Prostate gland (tissue), 2 donors: Measurements from ENCODE around the gene ARHGAP27. TPM values are rescaled to one million over a fixed set of nuclear protein-coding genes. Genes with fewer than 3 reads are reported as not detected.

Experiments used
- DNase-seq: peaks from one replicate; pipeline ENCODE4 v3.0.0-alpha.2; 2019; ENCODE audit warnings: low spot score
- H3K27ac ChIP-seq, 2 donors: fragments of 200-600 bp; sonication (generic); 2 replicates each; pipeline ENCODE4 v1.5.1; 2017 to 2019
- H3K27me3 ChIP-seq: fragments of 200-600 bp; sonication (generic); replicated peaks from 2 replicates; pipeline ENCODE4 v1.5.1; 2019; ENCODE audit not compliant: insufficient read depth
- H3K36me3 ChIP-seq, 2 donors: fragments of 200-600 bp; sonication (generic); 1 replicate in 1 of 2; 2 replicates in 1 of 2; pipeline versions ENCODE4 v1.5.1 to v1.8.1; 2017 to 2019
- H3K4me1 ChIP-seq: fragments of 200-600 bp; sonication (generic); replicated peaks from 2 replicates; pipeline ENCODE4 v1.5.1; 2019
- H3K4me3 ChIP-seq, 2 donors: fragments of 200-600 bp; sonication (generic); 2 replicates each; pipeline ENCODE4 v1.5.1; 2017 to 2019
- H3K9me3 ChIP-seq: fragments of 200-600 bp; sonication (generic); 2 replicates; pipeline ENCODE4 v1.5.1; 2017
- POLR2A ChIP-seq: fragments of 450-650 bp; IDR thresholded peaks from one replicate; pipeline ENCODE4 v1.6.1; 2016; ENCODE audit warnings: antibody characterized with exemption, mild to moderate bottlenecking
- POLR2AphosphoS5 ChIP-seq: sonication (generic); formaldehyde crosslinking; IDR thresholded peaks from one replicate; pipeline ENCODE4 v1.6.1; 2017; ENCODE audit warnings: antibody characterized with exemption
- WGBS: methylation state at CpG from one replicate; pipeline ENCODE4 v1.1.5; 2018; 5-methylcytosine and 5-hydroxymethylcytosine counted together
- intact Hi-C: fragments of 100-400 bp; cut with DNase I; formaldehyde crosslinking; loops from one replicate; pipeline ENCODE4 v1.14.2; 2022
- total RNA-seq, 2 donors: library from RNA; depleted of rRNA; stranded (reverse); fragments of >200 nt; gene quantifications; one replicate each; pipeline ENCODE4 v1.1.0, GENCODE V29; 2016
- TF ChIP-seq, protein P1 (sequence below), 4 experiments: fragments of 200-600 bp in 2 of 4; fragments of 450-650 bp in 2 of 4; sonication (generic) in 2 of 4; IDR thresholded peaks; 1 replicate in 3 of 4; 2 replicates in 1 of 4; pipeline ENCODE4 v1.5.1; 2016 to 2019; ENCODE audit warnings: antibody characterized with exemption in 4 of 4, mild to moderate bottlenecking in 2 of 4, moderate library complexity in 2 of 4

Gene ARHGAP27
- total RNA-seq, 2 donors from 2014 or later, result 37.9 to 39.9 TPM

DNA sequence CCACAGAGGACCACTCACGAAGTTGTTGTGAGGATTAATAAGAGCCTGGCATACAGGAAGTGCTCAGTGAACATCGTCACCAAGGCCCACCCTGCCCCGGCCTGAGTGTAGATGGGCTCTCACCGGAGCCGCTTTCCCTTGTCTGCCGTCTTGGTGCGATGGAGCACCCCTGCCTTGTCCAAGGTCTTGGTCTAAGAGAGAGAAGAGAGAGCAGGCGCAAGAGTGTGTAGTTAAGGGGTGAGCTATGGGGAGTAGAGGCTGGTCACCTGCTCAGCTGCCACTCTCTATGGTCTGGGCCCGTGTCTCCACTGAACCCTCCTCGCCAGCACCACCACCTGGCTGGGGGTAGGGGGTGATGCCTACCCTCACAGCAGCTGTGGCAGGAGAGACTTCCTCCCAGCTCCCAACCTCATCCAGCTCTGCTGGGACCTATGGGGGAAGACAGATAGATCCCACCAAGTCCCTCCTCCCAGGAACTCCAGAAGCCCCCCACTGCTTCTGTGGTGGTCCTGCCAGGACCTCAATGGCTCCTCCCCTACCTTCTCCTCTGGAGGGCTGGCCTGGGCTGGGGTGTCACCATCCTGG lies 28.7 kb downstream of the ARHGAP27 start:
- H3K4me3 ChIP-seq, result no peak overlapping the region
- no peaks in the 10 kb centered on the region for H3K4me1 ChIP-seq
- H3K27me3 ChIP-seq, result no peaks in the 10 kb centered on the region
- DNase-seq, result no peak
- WGBS, result 97% methylated on average over 10 of the region's 10 CpGs
- no peak overlapping the region for H3K27ac ChIP-seq
- TF ChIP-seq POLR2AphosphoS5 (no peak), POLR2A (no peak)
- TF ChIP-seq, protein P1, sequence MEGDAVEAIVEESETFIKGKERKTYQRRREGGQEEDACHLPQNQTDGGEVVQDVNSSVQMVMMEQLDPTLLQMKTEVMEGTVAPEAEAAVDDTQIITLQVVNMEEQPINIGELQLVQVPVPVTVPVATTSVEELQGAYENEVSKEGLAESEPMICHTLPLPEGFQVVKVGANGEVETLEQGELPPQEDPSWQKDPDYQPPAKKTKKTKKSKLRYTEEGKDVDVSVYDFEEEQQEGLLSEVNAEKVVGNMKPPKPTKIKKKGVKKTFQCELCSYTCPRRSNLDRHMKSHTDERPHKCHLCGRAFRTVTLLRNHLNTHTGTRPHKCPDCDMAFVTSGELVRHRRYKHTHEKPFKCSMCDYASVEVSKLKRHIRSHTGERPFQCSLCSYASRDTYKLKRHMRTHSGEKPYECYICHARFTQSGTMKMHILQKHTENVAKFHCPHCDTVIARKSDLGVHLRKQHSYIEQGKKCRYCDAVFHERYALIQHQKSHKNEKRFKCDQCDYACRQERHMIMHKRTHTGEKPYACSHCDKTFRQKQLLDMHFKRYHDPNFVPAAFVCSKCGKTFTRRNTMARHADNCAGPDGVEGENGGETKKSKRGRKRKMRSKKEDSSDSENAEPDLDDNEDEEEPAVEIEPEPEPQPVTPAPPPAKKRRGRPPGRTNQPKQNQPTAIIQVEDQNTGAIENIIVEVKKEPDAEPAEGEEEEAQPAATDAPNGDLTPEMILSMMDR (IDR thresholded peaks at IDR 0.05), result no peak
- H3K9me3 ChIP-seq, result no peaks in the 10 kb centered on the region
- H3K36me3 ChIP-seq, result peaks cover 0 to 5% of the 10 kb centered on the region in 2 donors
- intact Hi-C loops, result no loop called here

DNA sequence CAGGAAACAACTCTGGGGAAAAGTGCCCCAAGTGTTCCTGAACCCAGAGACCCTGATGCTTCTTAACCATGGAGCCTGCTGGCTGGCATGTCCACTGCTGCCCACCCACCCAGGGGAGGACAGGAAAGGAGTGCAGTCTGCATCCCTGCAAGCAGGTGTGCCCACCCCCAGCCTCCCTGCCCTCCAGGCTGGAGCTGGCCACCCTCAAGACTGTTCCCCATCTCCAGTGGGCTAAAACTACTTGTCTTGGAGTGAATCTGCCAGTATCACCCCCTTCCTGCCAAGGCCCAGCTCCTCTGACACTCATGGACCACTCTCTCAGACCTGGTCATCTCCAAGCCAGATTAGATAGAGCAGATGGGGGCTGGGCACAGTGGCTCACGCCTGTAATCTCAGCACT lies 29.8 kb downstream of the ARHGAP27 start:
- Histone ChIP-seq H3K9me3 (no peaks in the 10 kb centered on the region), H3K4me1 (no peaks in the 10 kb centered on the region), H3K36me3 (peaks cover 0 to 5% of the 10 kb centered on the region in 2 donors), H3K27me3 (no peaks in the 10 kb centered on the region), H3K27ac (no peak overlapping the region), H3K4me3 (no peak overlapping the region)
- 92% methylated on average over 1 of the region's 1 CpG for WGBS
- DNase-seq, result no peak
- TF ChIP-seq, protein P1 (IDR thresholded peaks at IDR 0.05), result no peak
- TF ChIP-seq POLR2A (no peak), POLR2AphosphoS5 (no peak)
- intact Hi-C loops, result no loop called here

DNA sequence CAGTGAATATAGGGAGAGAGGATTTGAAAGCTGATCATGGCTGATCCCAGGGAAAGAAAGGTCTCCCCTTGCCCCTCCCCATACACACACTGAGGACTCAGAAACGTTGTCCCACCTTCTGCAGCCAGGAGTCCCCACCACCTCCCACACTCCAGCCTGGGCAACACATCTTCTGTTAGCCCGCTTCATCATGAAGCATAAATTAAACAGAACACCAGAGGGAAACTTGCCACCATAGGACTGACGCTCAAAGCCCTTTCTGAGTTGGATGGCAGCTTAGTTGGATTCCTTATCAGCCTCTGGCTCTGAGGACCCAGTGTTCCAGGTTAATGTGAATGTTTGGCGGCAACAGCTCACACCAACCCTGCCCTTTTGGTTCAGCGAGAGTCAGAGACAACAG lies 33.9 kb downstream of the ARHGAP27 start:
- TF ChIP-seq POLR2A (no peak), POLR2AphosphoS5 (no peak)
- TF ChIP-seq, protein P1 (IDR thresholded peaks at IDR 0.05), result no peak
- 72% methylated on average over 5 of the region's 5 CpGs for WGBS
- intact Hi-C loops, result no loop called here

DNA sequence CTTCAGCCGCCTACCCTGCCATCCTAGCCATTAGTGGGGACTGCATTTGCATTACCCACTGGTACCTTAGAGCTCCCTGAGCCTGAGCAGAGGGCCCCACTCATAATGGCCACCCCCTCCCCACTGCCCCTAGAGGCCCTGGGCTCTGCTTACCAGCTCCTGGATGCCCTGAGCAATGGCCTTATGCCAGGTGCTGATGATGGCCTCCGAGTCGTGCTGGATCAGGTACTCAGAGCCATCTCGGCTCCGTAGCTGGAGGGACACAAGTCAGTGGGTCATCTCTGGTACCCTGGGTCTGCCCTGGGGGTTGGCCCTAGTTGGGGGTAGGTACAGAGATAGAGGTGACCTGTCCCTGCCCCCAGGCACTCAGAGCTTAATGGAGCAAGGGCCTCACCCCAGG lies 34.9 kb downstream of the ARHGAP27 start:
- Histone ChIP-seq H3K36me3 (no peaks in the 10 kb centered on the region), H3K4me3 (no peak overlapping the region), H3K27me3 (no peaks in the 10 kb centered on the region), H3K27ac (no peak overlapping the region), H3K9me3 (no peaks in the 10 kb centered on the region), H3K4me1 (no peaks in the 10 kb centered on the region)
- DNase-seq, result no peak
- 56% methylated on average over 4 of the region's 5 CpGs for WGBS
- intact Hi-C loops, result no loop called here
- TF ChIP-seq, protein P1 (IDR thresholded peaks at IDR 0.05), result no peak
- TF ChIP-seq POLR2A, result no peak
- no peak for TF ChIP-seq POLR2AphosphoS5

More for the DNA sequence above, 33.9 kb downstream of the ARHGAP27 start:
- H3K27ac ChIP-seq, result no peak overlapping the region
- no peak overlapping the region for H3K4me3 ChIP-seq
- no peak for DNase-seq
- H3K4me1 ChIP-seq, result no peaks in the 10 kb centered on the region
- H3K27me3 ChIP-seq, result no peaks in the 10 kb centered on the region
- no peaks in the 10 kb centered on the region for H3K9me3 ChIP-seq
- H3K36me3 ChIP-seq, result no peaks in the 10 kb centered on the region

DNA sequence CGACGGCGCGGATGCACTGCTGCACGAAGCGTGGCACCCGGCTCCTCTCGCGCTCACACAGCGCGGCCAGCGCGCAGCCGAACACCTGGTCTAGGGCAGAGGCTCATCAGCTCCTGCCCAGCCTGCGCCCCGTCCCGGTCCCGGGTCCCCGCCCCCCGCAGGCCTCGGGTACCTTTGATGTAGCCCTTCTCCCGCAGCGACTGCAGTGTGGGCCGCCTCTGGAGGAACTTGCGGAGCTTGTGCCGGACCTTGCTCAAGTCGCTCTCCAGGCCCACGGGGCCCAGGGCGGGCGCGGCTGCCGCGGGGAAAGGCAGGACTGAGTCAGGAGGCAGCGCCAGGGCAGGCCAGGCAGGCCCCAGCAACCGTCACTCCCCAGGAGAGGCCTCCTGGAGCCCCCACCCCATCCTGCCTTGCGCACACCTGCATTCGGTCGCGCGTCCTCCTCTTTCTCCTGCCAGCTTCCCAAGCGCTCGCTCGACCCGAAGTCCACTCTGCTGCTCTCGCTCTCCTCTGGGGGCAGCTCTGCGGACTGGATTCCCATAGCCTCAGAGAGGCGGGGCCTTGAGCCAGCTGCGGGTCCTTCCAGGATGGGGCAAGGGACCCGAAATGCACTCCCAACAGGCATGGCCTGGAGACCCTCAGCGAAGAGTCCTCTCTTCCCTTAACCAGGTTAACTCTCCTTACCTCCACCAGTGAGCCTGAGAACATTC lies 36.0 kb downstream of the ARHGAP27 start:
- TF ChIP-seq POLR2AphosphoS5 (no peak), POLR2A (no peak)
- TF ChIP-seq, protein P1 (IDR thresholded peaks at IDR 0.05), result no peak
- no peak overlapping the region for H3K4me3 ChIP-seq
- WGBS, result 95% methylated on average over 48 of the region's 50 CpGs
- intact Hi-C loops, result no loop called here
- no peaks in the 10 kb centered on the region for H3K27me3 ChIP-seq
- H3K36me3 ChIP-seq, result no peaks in the 10 kb centered on the region
- H3K4me1 ChIP-seq, result no peaks in the 10 kb centered on the region
- no peaks in the 10 kb centered on the region for H3K9me3 ChIP-seq
- DNase-seq, result no peak
- no peak overlapping the region for H3K27ac ChIP-seq
